AML-193 (cell line): Measurements from ENCODE around the gene GLP2R.
"Not testable (repeated sequence)": the region's sequence is repeated elsewhere in the genome, so short reads cannot be mapped to it uniquely, and the experiment has no call there.

Experiments
- DNase-seq, 2 experiments: peaks; one replicate each; lab custom pipeline; 2025; lab: John Stamatoyannopoulos, UW

The GLP2R gene

GRCh38 chr17:9825641-9826150 lies at the start of gene GLP2R:
Gene GLP2R (plus strand): TSS chr17:9825924. CDS start chr17:9826064, 140 bp downstream.
- DNase-seq = no peak

- DNase-seq = no peak
Observed at GRCh38 chr17:9776911-9777310, 48.8 kb upstream of the GLP2R start.

GRCh38 chr17:9780552-9780951 lies 45.2 kb upstream of the GLP2R start:
- DNase-seq = no peak

DNA sequence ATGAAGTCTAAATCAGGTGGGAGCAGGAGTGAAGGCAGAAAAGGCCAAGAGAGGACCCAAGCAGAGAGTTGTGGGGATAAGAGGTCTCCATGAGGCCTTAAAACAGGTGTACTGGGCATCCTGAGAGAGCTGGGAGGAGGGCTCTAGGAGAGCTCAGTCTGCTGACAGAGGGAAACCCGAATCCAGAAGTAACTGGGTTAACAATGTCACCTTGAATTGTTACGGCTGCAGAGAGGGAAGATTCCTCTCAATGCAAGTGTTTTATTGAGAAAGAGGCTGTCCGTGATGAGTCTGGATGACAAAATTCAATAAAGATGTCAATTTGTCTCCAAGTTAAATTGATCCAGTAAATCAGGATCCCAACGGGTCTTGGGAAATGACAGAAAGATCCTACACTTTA lies 42.7 kb upstream of the GLP2R start:
- DNase-seq = no peak

GRCh38 chr17:9783465-9783864 lies 42.3 kb upstream of the GLP2R start:
- DNase-seq = not testable (repeated sequence)

- DNase-seq = no peak
Observed at GRCh38 chr17:9784544-9784943, 41.2 kb upstream of the GLP2R start.

DNA sequence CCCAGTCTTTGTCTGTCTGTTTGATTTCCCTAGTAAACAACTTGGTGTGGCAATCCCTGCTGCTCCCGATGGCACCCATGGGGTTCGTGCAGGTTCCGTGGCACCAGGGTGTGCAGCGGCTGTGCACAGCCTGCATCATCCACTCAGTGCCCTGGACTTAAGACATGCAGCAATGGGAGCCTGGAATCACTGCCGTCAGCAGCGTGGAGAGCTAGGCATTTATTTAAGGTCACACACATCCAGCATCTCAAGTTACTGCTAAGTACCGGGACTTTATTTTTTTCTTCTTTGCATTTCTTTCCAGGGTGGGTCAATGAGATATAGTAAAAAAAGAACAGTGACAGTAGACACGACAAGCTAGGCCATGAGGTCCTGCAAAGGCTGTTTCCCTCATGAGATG lies 37.1 kb upstream of the GLP2R start:
- DNase-seq = no peak

- DNase-seq = no peak
Observed at GRCh38 chr17:9790316-9790715, 35.4 kb upstream of the GLP2R start.

- DNase-seq = no peak
Observed at GRCh38 chr17:9790889-9791876, 34.5 kb upstream of the GLP2R start, which contains the start of gene DHRS7C. Gene DHRS7C (minus strand): TSS chr17:9791592. CDS start chr17:9791284, 308 bp downstream.

GRCh38 chr17:9792181-9792840 lies 33.4 kb upstream of the GLP2R start:
- no peak for DNase-seq

GRCh38 chr17:9798008-9798407 lies 27.7 kb upstream of the GLP2R start:
- DNase-seq = no peak

GRCh38 chr17:9798724-9799123 lies 27.0 kb upstream of the GLP2R start:
- DNase-seq = no peak

DNA sequence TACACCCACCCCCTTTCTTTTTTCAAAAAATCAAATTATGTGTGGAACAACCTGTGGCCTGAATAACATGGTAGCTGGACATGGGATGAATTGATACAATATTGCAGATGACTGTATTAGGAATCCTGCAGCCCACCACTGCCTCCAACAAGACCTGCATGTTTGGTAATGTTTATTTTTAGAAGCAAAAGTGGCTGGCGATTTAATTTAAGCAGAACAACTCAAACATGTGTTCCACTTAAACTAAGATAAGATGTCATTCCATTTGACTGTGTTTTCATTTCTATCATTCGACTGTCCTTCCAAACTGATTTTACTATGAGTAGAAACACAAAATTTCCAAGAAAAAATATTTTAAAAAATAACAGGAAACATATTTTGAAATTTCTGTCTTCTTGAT lies 24.2 kb upstream of the GLP2R start:
- DNase-seq = no peak

GRCh38 chr17:9802294-9802693 lies 23.4 kb upstream of the GLP2R start:
- no peak for DNase-seq

GRCh38 chr17:9802697-9803096 lies 23.0 kb upstream of the GLP2R start:
- no peak for DNase-seq

DNA sequence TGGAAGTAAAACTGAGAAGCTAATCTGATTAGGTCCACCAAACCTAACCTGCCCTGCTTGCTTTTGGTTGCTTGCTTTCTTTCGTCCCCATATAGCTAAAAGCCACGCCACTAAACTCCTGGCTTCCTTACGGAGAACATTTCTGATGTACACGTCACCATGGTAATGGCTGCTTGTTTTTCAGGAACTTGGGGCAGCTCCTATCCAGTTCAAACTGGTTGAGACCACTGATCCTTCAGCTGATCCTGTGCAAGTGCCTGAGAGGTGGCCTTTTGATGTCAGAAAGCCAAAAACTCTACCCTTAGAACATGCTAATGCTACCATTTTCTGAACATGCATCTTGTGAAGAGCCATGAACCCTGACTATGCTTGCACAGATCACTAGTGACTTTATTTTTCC lies 20.0 kb upstream of the GLP2R start:
- no peak for DNase-seq

- no peak for DNase-seq
Observed at GRCh38 chr17:9806699-9807098, 19.0 kb upstream of the GLP2R start.

DNA sequence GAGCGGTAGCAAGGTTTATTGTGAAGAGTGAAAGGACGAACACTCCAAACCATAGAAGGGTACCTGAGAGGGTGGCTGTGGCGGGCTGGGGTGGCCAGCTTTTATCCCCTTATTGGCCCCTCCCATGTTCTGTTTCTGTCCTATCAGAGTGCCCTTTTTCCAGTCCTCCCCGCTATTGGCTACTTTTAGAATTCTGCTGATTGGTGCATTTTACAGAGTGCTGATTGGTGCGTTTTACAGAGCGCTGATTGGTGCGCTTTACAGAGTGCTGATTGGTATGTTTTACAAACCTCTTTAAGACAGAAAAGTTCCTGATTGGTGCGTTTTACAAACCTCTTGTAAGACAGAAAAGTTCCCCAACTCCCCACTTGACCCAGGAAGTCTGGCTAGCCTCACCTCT lies 16.3 kb upstream of the GLP2R start:
- no peak for DNase-seq

DNA sequence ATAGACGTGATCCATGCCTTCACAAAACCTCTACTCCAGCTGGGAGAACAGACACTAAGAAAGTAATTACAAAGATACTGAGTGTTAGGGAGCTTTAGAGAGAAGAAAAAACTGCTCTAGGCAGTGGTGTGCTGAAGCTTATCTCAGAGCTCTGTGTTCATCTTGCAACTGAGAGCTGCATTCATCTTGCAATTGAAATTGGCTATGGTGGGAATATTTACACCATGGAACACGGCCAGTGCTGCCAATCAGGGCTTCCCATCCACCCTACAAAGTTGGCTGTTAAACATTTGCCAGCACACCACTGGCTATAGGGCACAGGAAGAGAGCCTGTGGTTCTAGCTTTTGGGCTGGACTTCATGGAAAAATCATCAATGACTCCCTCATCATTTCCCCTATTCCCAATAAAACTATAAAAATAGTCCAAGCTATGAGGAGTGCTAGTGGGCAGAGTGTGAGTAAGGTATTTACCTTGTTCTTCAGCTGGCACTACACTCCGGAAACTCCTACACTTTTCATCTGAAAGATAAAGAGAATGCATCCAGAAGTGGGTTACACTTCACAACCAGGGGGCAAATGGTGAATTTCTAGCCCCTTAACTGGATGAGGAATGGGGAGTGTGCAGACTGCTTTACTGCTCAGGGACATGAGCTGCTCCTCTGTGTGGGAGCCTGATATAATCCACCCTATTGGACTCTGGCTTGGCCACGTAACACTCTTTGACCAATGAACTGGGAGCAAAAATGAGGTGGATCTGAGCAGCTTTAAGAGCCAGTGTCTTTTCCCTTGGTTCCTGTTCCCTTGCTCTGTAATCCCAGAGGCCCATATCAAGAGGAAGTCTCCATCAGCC lies 15.4 kb upstream of the GLP2R start:
- no peak for DNase-seq

GRCh38 chr17:9811086-9811485 lies 14.6 kb upstream of the GLP2R start:
- no peak for DNase-seq

DNA sequence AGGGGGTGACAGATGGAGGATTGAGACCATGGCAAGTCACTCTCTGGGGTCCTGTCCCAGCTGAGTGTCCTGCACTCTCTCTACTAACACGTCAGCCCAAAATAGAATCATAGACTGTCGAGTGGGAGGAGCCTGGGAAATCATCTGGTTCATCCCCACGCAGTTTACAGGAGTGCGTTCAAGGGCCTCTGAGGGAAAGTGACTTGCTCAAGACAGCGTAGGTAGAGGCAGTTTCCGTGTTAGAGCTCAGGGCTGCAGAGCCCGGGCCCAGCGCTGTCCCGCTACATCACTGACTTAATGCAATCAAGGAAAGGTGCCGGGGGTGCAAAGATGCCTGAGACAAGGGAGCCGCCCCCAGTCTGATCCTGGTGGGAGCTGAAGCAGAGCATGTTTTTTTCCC lies 14.2 kb upstream of the GLP2R start:
- no peak for DNase-seq

DNA sequence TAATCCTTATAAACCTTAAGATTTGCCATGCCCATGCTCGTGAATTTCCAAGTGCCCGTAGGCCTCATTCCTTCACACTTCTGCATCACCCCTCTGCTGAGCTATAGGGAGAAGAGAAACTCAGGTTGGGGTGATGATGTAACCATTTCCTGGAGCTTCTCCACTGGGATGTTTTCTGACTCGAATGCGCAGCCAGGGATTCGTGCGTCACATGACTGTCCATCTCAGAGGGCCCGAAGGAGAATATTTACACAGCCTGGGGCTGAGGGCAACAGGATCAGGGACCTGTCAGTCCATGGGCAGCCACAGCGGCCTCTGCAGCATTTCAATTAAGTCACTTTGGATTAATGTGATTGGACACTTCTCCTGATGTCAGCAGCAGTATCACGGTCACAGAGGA lies 12.6 kb upstream of the GLP2R start:
- no peak for DNase-seq
